Endothelial cell of hepatic sinusoid (primary cell): ENCODE results near the gene LRRC8C.

Experiments
- in situ Hi-C: cut with HindIII; loops from 2 replicates; pipeline ENCODE4 v1.10.0; 2017; ENCODE audit warnings: low sequenced_read_pairs

Gene LRRC8C

DNA sequence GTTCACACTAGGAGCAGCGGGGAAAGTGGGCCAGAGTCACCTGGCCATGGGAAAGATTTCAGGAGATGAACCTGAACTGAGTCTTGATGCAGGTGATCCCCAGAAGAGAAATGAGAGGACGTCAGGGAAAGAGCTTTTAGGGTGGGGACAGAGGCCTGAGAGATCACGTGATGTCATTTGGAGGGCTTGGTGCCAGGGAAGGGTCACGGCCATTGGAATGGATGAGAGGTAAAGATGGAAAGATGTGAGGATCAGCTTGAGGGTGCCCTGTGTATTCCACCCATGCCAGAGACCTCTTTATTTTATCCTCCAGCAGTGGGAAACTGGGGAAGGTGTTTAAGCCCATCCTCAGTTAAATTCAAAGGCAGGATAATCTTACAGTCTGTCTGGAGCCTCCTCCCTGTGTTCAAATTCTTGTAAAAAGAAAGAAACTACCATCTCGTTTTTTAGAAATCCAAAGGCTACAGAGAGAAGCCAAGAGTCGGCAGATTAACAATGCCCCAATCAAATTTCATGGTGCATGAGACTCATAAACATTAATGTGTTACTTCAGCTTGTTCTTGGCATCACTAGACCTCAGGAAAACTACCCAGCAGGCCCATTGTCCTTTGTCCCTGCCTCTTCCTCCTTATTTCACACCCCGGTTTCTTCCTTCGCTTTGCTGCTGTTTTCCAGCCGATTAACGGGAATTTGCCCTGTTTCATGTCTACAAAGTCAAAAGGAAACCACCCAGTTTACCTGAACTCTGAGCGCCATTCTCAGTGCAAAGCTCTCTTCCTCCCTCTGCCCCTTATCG lies 94.8 kb downstream of the LRRC8C start:
- in situ Hi-C loops: no loop called here

DNA sequence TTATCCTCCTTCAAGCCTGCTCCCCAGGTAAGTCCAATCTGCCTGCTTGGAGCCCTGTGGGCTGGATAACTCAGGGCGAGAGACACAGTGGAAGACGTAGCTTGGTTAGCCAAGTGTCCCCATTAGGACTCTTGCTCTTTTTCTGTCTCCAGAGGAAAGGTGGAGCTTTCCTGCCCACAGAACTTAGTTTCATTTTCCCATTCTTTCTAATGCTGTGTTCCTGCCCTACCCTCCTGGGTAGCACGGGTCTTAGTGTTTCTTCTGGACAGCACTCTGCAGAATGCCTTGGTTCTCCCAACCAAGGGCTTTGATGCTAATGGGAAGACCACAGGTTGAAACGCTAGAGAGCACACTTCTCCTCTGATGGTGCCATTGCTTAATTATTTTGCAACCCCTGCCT lies 95.5 kb downstream of the LRRC8C start:
- in situ Hi-C loops: no loop called here

DNA sequence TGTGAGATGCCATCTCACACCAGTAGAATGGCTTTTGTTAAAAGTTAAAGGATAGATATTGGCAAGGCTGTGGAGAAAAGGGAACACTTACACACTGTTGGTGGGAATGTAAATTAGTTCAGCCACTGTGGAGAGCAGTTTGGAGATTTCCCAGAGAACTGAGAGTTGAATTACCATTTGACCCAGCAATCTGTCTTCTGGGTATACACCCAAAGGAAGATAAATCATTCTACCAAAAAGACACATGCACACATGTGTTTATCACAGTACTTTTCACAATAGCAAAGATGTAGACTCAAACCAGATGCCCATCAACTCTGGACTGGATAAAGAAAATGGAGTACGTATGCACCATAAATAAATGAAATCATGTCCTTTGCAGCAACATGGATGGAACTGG lies 99.3 kb downstream of the LRRC8C start:
- in situ Hi-C loops: no loop called here

DNA sequence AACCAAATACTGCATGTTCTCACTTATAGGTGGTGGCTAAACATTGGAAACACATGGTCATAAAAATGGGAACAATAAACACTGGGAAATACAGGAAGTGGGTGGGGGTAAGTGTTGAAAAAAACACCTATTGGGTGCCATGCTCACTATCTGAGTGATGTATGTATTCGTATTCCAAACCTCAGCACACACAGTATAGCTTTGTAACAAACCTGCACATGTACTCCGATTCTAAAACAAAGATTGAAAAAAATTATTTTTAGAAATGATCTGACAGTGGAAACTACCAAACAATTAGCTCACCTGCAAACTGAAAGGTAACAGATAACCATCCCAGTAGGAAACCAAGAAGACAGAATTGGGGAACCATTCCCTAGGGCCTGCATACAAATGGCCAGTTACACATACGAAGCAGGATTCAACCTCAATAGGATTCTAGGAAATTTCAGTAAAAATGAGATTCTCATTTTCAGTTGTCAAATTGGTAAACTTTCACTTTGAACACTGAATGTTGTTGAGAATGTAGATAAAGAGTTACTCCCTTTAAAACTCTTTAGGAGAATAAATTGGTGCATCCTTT lies 99.8 kb downstream of the LRRC8C start:
- in situ Hi-C loops: no loop called here

DNA sequence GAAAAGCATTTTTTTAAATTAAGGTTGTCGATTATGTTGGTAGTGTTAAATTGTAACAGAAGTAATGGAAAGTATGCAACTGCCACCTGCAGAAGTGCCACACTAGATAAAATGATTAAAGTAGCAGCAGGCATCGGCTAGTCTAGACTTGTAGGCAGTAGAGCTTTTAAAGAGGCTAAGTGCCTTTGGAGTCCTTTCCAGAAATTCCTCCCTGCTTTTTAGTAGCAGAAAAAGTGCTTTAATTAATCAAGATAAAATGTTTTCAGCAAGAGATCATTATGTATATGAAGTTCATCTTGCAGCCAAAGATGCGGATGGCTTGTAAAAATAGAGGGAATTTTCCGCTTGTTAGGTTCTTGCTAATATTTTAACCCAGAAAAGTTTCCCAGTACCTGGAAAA lies 100.8 kb downstream of the LRRC8C start:
- in situ Hi-C loops: no loop called here

DNA sequence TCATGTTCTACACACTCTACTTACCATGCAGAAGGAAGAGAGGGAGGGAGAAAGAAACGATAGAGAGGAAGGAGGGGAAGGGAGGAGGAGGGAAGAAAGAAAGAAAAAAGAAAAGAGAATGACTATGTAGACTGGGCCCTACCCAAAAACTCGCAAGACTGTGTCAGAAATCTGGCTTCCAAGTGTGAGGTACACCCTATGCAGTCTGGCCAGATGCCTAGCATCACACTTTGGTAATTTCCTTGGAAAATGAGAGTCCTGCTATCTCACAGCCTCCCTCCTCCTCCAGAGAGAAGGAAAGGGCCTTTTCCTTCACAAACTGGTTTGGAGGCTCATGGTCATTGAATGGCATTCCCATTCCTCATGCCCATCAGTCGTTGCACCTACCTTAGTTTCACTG lies 101.5 kb downstream of the LRRC8C start:
- in situ Hi-C loops: no loop called here

DNA sequence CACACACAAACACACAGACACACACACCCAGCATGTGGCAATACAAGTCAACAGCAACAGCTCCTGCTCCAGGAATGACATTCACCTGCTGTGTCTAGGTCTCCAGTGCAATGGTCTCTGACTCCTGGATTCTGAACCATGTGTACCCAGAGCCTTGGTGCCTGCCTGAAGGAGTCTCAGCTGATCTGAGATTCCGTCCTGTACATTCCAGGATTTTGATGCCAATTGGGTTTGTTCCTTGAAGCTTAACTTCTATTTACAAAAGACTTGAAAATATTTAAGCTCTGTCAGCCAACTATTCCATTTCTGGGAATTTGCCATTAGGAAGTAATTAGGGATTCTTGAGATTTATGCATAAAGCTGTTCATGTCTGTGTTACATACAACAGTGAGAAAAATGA lies 102.6 kb downstream of the LRRC8C start:
- in situ Hi-C loops: no loop called here

DNA sequence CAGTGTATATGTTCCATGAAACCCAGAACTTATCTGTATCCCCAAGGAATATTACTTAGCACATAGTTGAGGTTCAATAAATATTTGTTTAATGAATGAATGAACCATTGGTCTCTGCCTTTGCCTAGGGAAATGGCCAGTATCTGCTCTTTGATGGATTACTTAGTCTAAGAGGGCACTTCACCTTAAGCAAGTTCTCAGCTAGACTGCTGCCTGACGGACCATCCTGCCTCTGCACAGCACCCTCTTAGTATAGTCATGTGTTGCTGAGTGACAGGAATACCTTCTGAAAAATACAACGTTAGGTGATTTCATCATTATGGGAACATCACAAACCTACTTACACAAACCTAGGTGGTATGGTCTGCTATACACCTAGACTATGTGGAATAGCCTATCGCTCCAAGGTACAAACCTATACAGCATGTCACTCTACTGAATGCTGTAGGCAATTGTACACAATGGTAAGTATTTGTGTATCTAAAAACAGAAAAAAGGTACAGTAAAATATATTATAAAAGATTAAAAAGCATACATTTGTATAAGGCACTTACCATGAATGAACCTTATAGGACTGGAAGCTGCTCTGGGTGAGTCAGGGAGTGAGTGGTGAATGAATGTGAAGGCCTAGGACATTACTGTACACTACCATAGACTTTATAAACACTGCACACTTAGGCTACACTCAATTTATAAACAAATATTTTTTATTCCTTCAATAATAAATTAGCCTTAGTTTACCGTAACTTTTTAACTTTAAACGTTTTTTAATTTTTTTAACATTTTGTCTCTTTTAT lies 104.2 kb downstream of the LRRC8C start:
- in situ Hi-C loops: no loop called here

DNA sequence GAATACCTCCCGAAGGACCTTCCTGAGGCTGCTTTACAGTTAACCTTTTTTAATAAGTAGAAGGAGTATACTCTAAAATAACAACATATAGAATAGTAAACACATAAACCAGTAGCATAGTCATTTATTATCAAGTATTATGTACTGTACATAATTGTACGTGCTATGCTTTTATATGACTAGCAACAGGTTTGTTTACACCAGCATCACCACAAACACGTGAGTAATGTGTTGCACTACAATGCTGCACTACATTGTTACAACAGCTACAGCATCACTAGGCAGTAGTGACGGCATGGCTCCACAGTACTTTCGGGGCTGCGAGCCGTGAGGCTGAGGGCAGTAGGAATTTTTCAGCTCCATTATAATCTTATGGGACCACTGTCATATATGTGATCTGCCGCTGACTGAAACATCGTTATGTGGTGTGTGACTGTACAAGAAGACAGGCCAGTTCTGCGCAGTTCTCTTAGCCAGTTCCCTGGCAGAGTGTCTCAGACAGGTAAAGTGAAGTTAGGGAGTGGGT lies 105.1 kb downstream of the LRRC8C start:
- in situ Hi-C loops: no loop called here

DNA sequence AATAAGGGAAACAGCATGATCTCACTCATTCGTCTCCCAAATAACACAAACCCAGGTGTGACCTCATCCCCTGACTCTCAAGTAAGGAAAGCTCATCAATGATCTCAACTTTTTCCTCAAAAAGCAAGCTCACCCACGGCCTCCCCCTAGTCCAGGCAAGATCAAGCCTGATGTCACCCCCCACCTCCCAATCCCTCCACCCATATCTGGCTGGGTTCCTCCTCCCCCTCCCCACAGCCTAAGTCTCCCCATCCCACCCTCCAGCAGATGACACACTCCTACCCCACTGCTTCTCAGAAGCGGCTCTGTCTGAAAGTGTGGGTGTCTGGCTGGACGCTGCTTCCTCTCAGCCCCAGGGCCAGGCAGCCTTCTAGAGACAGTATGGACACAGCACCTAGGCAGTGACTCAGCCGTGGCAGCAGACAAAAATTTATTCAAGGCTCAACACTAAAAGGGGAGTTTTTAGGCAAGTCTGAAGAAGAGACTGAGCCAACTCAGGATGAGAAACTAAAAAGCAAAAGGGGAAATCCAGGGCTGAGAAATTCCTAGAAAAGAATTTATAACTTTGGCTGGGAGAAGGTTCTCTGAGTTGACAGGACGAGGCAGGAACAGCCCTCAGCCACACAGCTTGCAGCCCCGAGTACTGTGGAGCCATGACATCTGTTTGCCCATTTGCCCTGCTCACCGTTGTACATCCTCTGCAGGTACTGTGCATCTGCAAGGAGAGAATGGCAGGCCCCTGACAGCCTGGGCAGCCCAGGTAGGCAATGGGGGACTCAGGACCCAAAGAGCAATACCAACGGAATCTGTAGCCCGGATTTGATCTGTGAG lies 106.3 kb downstream of the LRRC8C start:
- in situ Hi-C loops: no loop called here

DNA sequence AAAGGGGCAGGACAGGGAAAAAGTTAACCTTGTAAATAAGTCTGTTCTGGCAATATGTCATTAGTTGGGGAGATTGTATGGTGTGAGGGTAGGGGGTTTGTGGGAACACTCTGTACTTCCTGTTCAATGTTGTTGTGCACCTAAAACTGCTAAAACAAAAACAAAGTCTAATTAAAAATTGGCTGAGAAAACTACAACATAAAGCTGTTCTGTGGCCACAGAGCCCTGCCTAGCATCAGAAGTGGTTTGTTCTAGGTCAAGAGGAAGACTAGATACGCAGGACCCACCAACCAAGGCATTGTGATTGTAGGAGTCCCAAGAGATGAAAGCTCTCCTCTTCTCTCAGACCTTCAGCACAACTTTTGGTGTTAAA lies 106.9 kb downstream of the LRRC8C start:
- in situ Hi-C loops: loop anchor here (5.0 kb wide), 1 partner anchor 88 kb away; no protein-coding TSS in a partner anchor

DNA sequence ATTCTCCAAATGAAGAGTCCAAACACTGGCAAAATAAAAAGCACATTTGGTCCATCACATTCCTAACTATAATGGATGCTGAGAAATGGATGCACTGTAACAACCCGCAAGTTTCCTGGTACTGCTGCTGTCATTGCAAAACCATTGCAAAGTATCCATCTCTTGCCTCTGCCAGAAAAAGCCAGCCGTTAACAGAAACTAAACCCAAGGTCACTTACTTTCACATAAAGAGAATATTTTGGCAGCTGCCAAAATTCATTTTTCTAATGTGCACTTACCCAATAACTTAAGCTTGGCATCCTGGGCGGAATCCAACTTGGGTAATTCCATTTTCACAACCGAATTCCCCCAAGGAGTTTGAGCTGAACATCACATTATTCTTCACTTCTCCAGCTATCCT lies 110.9 kb downstream of the LRRC8C start:
- in situ Hi-C loops: loop anchor here (5.0 kb wide), 1 partner anchor 91 kb away; no protein-coding TSS in a partner anchor

DNA sequence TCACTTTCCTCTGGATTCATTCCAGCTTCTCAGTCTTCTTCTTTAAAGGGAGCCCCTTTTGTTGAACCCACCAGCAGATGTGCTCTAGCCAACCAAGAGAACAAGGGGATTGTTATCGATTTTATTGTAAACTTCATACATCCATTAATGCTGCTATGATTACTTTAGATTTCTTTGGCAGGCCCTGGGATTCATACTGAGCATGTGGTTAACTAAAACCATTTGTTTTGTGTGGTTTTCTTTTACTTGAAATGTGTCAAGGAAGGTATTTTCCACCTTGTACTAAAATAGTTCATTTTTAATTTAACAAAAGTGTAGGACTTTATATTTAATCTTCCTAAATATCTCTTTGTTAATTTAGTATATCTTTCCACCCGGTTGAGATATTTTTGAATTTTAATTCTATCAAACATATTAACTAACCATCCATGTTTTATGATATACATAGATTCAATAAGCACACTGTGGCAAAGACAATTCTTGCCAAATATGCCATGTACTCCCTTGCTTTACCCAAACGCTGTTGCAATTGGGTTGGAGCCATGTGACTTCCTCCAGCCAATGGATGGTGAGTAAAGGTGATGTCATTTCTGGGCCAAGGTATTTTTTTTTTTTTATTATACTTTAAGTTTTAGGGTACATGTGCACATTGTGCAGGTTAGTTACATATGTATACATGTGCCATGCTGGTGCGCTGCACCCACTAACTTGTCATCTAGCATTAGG lies 113.7 kb downstream of the LRRC8C start:
- in situ Hi-C loops: no loop called here

DNA sequence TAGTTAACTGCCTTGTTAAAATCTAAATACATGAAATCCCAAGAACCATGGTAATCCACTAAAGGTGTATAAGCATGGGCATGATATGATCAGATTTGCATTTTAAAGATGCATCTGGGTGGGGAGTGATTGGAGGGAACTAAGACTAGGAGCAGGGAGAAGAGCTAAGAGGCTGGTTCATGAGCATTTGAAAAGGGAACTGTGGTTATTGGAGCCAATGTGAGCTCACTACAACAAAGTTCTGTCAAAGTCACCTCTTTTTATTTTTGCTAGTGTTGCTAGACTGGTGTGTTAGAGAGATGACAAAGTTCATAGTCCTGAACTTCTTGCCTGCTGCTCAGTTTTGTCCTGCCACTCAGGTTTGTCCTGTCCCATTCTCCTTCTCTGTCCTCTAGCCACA lies 120.8 kb downstream of the LRRC8C start:
- in situ Hi-C loops: loop anchor here (10.0 kb wide), 1 partner anchor 119 kb away; the partner anchor contains the start of gene LRRC8C

DNA sequence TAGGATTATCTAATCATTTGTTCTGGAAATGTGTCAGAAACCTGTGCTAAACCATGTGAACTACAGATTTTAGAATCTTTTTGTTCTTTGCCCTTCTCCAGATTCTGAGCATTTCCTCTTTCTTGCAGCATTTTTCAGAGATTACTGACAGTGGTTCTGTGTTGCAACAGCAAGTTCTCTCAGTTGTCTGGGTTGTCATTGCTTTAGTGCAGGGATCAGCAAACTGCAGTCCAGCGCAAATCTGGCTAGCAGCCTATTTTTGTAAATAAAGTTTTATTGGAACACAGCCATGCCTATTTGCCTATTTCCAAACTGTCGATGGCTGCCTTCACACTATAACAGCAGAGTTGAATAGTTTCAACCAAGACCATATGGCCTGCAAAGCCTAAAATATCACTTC lies 121.6 kb downstream of the LRRC8C start:
- in situ Hi-C loops: loop anchor here (10.0 kb wide), 1 partner anchor 120 kb away; the partner anchor contains the start of gene LRRC8C

DNA sequence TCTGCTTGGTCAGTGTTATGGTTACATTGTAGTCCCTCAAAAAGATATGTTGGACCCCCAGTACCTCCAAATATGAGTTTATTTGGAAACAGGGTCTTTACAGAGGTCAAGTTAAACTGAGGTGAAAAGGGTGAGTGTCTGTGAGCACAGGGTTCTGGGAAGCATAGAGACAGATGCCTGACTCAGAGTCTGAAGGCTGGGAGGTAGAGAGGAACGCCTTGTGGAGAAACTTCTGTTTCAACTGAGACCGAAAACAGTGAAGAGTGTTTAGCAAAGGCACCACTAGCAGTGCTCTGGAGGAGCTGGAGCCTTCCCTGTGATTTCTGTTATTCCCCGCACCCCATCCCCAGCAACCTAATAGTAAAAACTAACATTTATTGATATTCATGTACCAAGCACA lies 122.7 kb downstream of the LRRC8C start:
- in situ Hi-C loops: loop anchor here (10.0 kb wide), 1 partner anchor 121 kb away; the partner anchor contains the start of gene LRRC8C

DNA sequence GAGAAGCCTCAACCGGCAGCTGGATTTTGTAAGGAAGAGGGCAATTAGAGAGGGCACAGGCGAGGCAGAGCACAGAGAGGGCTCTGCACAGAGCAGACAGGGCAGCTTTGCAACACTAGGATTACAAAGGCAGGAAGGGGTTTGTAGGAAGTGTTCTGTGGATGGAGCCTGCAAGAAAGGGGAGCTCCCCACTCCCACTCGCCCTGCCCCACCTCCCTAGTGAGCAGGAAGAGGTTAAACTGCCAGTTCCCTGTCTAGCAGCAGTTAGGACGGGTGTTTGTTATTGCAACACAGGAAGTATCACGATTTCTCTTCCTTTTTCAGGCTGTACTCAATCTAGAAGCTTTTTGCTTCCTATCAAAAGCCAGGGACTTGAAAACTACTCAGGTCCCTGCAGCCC lies 124.6 kb downstream of the LRRC8C start:
- in situ Hi-C loops: loop anchor here (10.0 kb wide), 1 partner anchor 123 kb away; the partner anchor contains the start of gene LRRC8C

DNA sequence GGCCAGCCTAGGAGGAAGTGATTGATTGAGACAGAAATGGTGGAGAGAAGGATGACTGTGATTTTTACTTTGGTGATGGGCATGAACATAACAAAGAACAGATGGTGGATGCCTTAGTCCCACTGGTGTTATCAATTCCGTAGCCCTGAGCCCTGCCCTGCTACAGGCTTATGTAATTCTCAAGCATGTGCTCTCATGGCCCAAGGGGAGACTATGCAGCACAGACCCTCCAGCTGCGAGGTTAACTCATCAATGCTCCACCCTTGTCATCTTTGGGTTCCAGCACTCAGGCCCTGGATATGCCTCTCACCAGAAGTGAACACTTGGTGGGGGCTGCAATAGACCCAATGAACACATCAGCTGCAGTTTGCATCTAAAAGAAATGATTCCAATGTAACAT lies 125.2 kb downstream of the LRRC8C start:
- in situ Hi-C loops: loop anchor here (10.0 kb wide), 1 partner anchor 123 kb away; the partner anchor contains the start of gene LRRC8C

DNA sequence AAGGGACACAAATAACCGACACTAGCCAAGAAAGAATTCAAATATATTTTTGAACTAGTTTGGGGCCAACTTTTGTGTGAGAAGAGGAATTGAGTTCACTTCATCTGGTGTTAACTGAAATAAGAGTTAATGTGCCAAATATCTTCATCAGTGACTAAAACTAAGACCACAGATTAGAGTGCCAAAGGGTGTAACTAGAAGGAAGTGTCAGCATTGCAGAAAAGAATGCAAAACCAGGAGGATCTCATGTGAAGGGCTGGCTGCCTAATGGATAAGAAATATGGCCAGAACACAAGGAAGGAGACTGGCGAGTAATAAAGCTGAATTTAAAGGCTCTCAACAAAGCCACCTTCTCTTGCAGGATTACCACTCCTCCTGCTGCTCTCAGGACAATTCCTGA lies 126.1 kb downstream of the LRRC8C start:
- in situ Hi-C loops: loop anchor here (10.0 kb wide), 1 partner anchor 124 kb away; the partner anchor contains the start of gene LRRC8C

DNA sequence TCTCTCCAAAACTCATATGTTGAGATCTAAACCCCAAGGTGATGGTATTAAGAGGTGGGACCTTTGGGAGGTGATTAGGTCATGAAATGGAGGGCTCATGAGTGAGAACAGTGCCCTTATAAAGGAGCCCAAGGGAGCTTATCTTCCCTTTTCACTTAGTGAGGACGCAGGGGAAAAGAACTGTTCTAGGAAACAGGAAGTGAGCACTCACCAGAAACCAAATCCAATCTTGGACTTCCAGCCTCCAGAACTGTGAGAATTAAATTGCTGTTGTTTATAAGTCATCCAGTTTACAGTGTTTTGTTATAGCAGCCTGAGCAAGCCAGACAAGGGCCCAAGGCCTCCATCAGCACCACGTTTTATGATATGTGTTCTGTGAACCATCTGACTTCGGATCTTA lies 127.6 kb downstream of the LRRC8C start:
- in situ Hi-C loops: no loop called here
